WTC11 (cell line): Measurements from ENCODE around the gene NR2F1. TPM values are rescaled to one million over a fixed set of nuclear protein-coding genes. Genes with fewer than 3 reads are reported as not detected.

ENCODE experiments used
- ATAC-seq: fragments of 200-7000 bp; cut with Tn5 transposase; 2 replicates; pipeline ENCODE4 v1.10.0; 2021; ENCODE audit warnings: mild to moderate bottlenecking, moderate library complexity
- CTCF ChIA-PET: fragments of 300-600 bp; sonication (Branson Sonifier 250); formaldehyde crosslinking; loops from one replicate; lab custom pipeline; 2021; ENCODE audit warnings: antibody characterized with exemption; lab: Charles Lee
- POLR2A ChIA-PET: fragments of 350-600 bp; sonication (Branson Sonifier 250); formaldehyde crosslinking; loops from one replicate; lab custom pipeline; 2021; ENCODE audit warnings: antibody characterized with exemption; lab: Charles Lee
- DNase-seq: peaks from one replicate; pipeline ENCODE4 v3.0.0; 2021; ENCODE audit warnings: low spot score
- H3K27ac Mint-ChIP-seq: 2 replicates; pipeline ENCODE4 v1.8.0; 2021; ENCODE audit warnings: mixed read lengths
- H3K27me3 Mint-ChIP-seq: 2 replicates; pipeline ENCODE4 v1.8.0; 2021; ENCODE audit warnings: low read depth, mild to moderate bottlenecking, moderate library complexity, mixed read lengths
- H3K36me3 Mint-ChIP-seq: 2 replicates; pipeline ENCODE4 v1.8.0; 2021; ENCODE audit warnings: mixed read lengths
- H3K4me1 Mint-ChIP-seq: 2 replicates; pipeline ENCODE4 v1.8.0; 2022; ENCODE audit warnings: mixed read lengths
- H3K4me3 Mint-ChIP-seq: 2 replicates; pipeline ENCODE4 v1.8.0; 2021; ENCODE audit warnings: mild to moderate bottlenecking, moderate library complexity, mixed read lengths
- H3K9me3 Mint-ChIP-seq: 2 replicates; pipeline ENCODE4 v1.8.0; 2021; ENCODE audit warnings: mixed read lengths
- ATF1 ChIP-seq: sonication (generic); formaldehyde crosslinking; IDR thresholded peaks from 2 replicates; pipeline ENCODE4 v1.8.1; 2023; ENCODE audit warnings: mild to moderate bottlenecking, moderate library complexity, missing genetic modification reagents
- PRDM15 ChIP-seq: sonication (generic); formaldehyde crosslinking; IDR thresholded peaks from 2 replicates; pipeline ENCODE4 v1.8.0; 2022; ENCODE audit warnings: missing genetic modification reagents
- SP1 ChIP-seq: sonication (generic); formaldehyde crosslinking; conservative IDR thresholded peaks from 2 replicates; pipeline ENCODE4 v1.8.1; 2022; ENCODE audit warnings: missing genetic modification reagents
- STAT6 ChIP-seq: sonication (generic); formaldehyde crosslinking; conservative IDR thresholded peaks from 2 replicates; pipeline ENCODE4 v1.8.1; 2023; ENCODE audit warnings: mild to moderate bottlenecking, low read depth, missing genetic modification reagents, moderate library complexity
- TCF7 ChIP-seq: sonication (generic); formaldehyde crosslinking; IDR thresholded peaks from 2 replicates; pipeline ENCODE4 v1.8.0; 2022; ENCODE audit warnings: mild to moderate bottlenecking, low read depth, missing genetic modification reagents, moderate library complexity
- ZBTB21 ChIP-seq: sonication (generic); formaldehyde crosslinking; IDR thresholded peaks from 2 replicates; pipeline ENCODE4 v1.8.1; 2023; ENCODE audit warnings: mild to moderate bottlenecking, missing genetic modification reagents, borderline replicate concordance
- ZNF317 ChIP-seq: sonication (generic); formaldehyde crosslinking; IDR thresholded peaks from 2 replicates; pipeline ENCODE4 v1.8.1; 2023; ENCODE audit warnings: low read depth, mild to moderate bottlenecking, moderate library complexity, missing genetic modification reagents, borderline replicate concordance
- ZNF396 ChIP-seq: fragments of 250-450 bp; sonication (Bioruptor Pico); IDR thresholded peaks from 2 replicates; pipeline ENCODE4 v1.8.0; 2021; ENCODE audit warnings: mild to moderate bottlenecking, moderate library complexity, borderline replicate concordance
- ZNF512 ChIP-seq: sonication (generic); formaldehyde crosslinking; IDR thresholded peaks from 2 replicates; pipeline ENCODE4 v1.8.1; 2022; ENCODE audit warnings: missing genetic modification reagents, borderline replicate concordance
- total RNA-seq: library from RNA; stranded (reverse); gene quantifications from 3 replicates; pipeline ENCODE4 v1.2.3, GENCODE V29; 2021
- TF ChIP-seq, protein P1 (sequence below): sonication (generic); formaldehyde crosslinking; IDR thresholded peaks from 2 replicates; pipeline ENCODE4 v1.8.1; 2023; ENCODE audit warnings: mild to moderate bottlenecking, missing genetic modification reagents
- TF ChIP-seq, protein P2 (sequence below): fragments of 250-450 bp; sonication (Bioruptor Pico); IDR thresholded peaks from 2 replicates; pipeline ENCODE4 v1.9.0; 2021; ENCODE audit warnings: mild to moderate bottlenecking, borderline replicate concordance
- TF ChIP-seq, protein P3 (sequence below): fragments of 250-450 bp; sonication (Bioruptor Pico); IDR thresholded peaks from 2 replicates; pipeline ENCODE4 v1.9.0; 2021; ENCODE audit warnings: mild to moderate bottlenecking
- TF ChIP-seq, protein P4 (sequence below): sonication (generic); formaldehyde crosslinking; conservative IDR thresholded peaks from 2 replicates; pipeline ENCODE4 v1.8.1; 2022; ENCODE audit warnings: mild to moderate bottlenecking, missing genetic modification reagents

The NR2F1 gene
- total RNA-seq, 1 experiment from 2014 or later, result 0.31 TPM

GRCh38 chr5:93607367-93608258 is 24.6 kb downstream of the NR2F1 start:
- peak; percentile 58 for DNase-seq
- ChIA-PET CTCF (interaction anchor here (0.6 to 2.6 kb wide), 12 partner anchors 10 to 1243 kb away, joined by 3 to 22 read pairs (median 4); partner anchors contain the start of gene NR2F1), POLR2A (interaction anchor here (0.8 to 1.0 kb wide), 4 partner anchors 13 to 194 kb away, joined by 3 to 7 read pairs (median 4); no protein-coding TSS in a partner anchor)
- Mint-ChIP-seq H3K36me3 (peaks cover 2% of the 10 kb centered on the region; the same call in 1 of the 2 replicates), H3K4me1 (peaks cover 63% of the 10 kb centered on the region), H3K27ac (no peak overlapping the region), H3K4me3 (peak overlapping the region; percentile 53), H3K9me3 (no peaks in the 10 kb centered on the region), H3K27me3 (no peaks in the 10 kb centered on the region)
- TF ChIP-seq TCF7 (CRISPR knock-in tag) (no peak), SP1 (peak; percentile 48), STAT6 (no peak), ATF1 (no peak), ZNF317 (no peak), ZNF512 (CRISPR knock-in tag) (no peak)
- TF ChIP-seq, protein P1, sequence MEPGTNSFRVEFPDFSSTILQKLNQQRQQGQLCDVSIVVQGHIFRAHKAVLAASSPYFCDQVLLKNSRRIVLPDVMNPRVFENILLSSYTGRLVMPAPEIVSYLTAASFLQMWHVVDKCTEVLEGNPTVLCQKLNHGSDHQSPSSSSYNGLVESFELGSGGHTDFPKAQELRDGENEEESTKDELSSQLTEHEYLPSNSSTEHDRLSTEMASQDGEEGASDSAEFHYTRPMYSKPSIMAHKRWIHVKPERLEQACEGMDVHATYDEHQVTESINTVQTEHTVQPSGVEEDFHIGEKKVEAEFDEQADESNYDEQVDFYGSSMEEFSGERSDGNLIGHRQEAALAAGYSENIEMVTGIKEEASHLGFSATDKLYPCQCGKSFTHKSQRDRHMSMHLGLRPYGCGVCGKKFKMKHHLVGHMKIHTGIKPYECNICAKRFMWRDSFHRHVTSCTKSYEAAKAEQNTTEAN (CRISPR knock-in tag), result no peak
- TF ChIP-seq, protein P2, sequence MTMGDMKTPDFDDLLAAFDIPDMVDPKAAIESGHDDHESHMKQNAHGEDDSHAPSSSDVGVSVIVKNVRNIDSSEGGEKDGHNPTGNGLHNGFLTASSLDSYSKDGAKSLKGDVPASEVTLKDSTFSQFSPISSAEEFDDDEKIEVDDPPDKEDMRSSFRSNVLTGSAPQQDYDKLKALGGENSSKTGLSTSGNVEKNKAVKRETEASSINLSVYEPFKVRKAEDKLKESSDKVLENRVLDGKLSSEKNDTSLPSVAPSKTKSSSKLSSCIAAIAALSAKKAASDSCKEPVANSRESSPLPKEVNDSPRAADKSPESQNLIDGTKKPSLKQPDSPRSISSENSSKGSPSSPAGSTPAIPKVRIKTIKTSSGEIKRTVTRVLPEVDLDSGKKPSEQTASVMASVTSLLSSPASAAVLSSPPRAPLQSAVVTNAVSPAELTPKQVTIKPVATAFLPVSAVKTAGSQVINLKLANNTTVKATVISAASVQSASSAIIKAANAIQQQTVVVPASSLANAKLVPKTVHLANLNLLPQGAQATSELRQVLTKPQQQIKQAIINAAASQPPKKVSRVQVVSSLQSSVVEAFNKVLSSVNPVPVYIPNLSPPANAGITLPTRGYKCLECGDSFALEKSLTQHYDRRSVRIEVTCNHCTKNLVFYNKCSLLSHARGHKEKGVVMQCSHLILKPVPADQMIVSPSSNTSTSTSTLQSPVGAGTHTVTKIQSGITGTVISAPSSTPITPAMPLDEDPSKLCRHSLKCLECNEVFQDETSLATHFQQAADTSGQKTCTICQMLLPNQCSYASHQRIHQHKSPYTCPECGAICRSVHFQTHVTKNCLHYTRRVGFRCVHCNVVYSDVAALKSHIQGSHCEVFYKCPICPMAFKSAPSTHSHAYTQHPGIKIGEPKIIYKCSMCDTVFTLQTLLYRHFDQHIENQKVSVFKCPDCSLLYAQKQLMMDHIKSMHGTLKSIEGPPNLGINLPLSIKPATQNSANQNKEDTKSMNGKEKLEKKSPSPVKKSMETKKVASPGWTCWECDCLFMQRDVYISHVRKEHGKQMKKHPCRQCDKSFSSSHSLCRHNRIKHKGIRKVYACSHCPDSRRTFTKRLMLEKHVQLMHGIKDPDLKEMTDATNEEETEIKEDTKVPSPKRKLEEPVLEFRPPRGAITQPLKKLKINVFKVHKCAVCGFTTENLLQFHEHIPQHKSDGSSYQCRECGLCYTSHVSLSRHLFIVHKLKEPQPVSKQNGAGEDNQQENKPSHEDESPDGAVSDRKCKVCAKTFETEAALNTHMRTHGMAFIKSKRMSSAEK (CRISPR knock-in tag), result no peak
- ATAC-seq, result peak; percentile 83

GRCh38 chr5:93608855-93609254 is 25.8 kb downstream of the NR2F1 start:
- peaks cover 55% of the 10 kb centered on the region for H3K4me1 Mint-ChIP-seq
- H3K9me3 Mint-ChIP-seq, result no peaks in the 10 kb centered on the region
- no peak for ATAC-seq
- no peak overlapping the region for H3K27ac Mint-ChIP-seq
- peaks cover 2% of the 10 kb centered on the region; the same call in 1 of the 2 replicates for H3K36me3 Mint-ChIP-seq
- no peak for DNase-seq
- CTCF ChIA-PET, result interaction anchor here (2.6 kb wide), 1 partner anchor 192 kb away, joined by 22 read pairs; no protein-coding TSS in a partner anchor
- H3K27me3 Mint-ChIP-seq, result no peaks in the 10 kb centered on the region; the same call in 1 of the 2 replicates
- H3K4me3 Mint-ChIP-seq, result no peak overlapping the region
- POLR2A ChIA-PET, result no interaction called here
- TF ChIP-seq, protein P3, sequence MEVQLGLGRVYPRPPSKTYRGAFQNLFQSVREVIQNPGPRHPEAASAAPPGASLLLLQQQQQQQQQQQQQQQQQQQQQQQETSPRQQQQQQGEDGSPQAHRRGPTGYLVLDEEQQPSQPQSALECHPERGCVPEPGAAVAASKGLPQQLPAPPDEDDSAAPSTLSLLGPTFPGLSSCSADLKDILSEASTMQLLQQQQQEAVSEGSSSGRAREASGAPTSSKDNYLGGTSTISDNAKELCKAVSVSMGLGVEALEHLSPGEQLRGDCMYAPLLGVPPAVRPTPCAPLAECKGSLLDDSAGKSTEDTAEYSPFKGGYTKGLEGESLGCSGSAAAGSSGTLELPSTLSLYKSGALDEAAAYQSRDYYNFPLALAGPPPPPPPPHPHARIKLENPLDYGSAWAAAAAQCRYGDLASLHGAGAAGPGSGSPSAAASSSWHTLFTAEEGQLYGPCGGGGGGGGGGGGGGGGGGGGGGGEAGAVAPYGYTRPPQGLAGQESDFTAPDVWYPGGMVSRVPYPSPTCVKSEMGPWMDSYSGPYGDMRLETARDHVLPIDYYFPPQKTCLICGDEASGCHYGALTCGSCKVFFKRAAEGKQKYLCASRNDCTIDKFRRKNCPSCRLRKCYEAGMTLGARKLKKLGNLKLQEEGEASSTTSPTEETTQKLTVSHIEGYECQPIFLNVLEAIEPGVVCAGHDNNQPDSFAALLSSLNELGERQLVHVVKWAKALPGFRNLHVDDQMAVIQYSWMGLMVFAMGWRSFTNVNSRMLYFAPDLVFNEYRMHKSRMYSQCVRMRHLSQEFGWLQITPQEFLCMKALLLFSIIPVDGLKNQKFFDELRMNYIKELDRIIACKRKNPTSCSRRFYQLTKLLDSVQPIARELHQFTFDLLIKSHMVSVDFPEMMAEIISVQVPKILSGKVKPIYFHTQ (CRISPR knock-in tag), result no peak
- TF ChIP-seq PRDM15 (CRISPR knock-in tag) (no peak), ZBTB21 (CRISPR knock-in tag) (no peak), ZNF396 (CRISPR knock-in tag) (no peak)
- TF ChIP-seq, protein P4, sequence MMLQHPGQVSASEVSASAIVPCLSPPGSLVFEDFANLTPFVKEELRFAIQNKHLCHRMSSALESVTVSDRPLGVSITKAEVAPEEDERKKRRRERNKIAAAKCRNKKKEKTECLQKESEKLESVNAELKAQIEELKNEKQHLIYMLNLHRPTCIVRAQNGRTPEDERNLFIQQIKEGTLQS (CRISPR knock-in tag), result no peak
